Body of pancreas (tissue), 4 donors: ENCODE data around the gene PCDHGA11. TPM values are rescaled to one million over a fixed set of nuclear protein-coding genes. Genes with fewer than 3 reads are reported as not detected.
A peak's percentile ranks its signal among the peaks of the same experiment; 100 is the strongest.
"Not testable (repeated sequence)": the region's sequence is repeated elsewhere in the genome, so short reads cannot be mapped to it uniquely, and the experiment has no call there.

ENCODE experiments used
- ATAC-seq: fragments of 150-250 bp; one replicate; pipeline ENCODE4 v1.9.1; 2016
- DNase-seq, 4 donors: peaks; one replicate each; pipeline ENCODE4 v3.0.0-alpha.2; 2019
- H3K27ac ChIP-seq, 4 donors: fragments of 200-600 bp; sonication (generic); 1 replicate in 3 of 4; 2 replicates in 1 of 4; pipeline versions ENCODE4 v1.5.1 to v1.6.1; 2016 to 2019; ENCODE audit warnings: mild to moderate bottlenecking in 1 of 4, mixed read lengths in 1 of 4, moderate library complexity in 1 of 4
- H3K27me3 ChIP-seq, 2 donors: fragments of 200-600 bp; sonication (generic); one replicate each; pipeline ENCODE4 v1.6.0; 2016; ENCODE audit warnings: mild to moderate bottlenecking in 1 of 2
- H3K36me3 ChIP-seq, 2 donors: fragments of 200-600 bp; sonication (generic); replicated peaks in 1 of 2; 2 replicates each; pipeline ENCODE4 v1.5.1; 2016; ENCODE audit warnings: low read depth in 2 of 2; ENCODE audit not compliant: insufficient read depth in 1 of 2
- H3K4me1 ChIP-seq: fragments of 200-600 bp; sonication (generic); one replicate; pipeline ENCODE4 v1.6.0; 2016
- H3K4me3 ChIP-seq, 2 donors: fragments of 200-600 bp; sonication (generic); 1 replicate in 1 of 2; 2 replicates in 1 of 2; pipeline ENCODE4 v1.5.1; 2016 to 2019
- H3K9me3 ChIP-seq, 3 donors: fragments of 200-600 bp; sonication (generic); 1 replicate in 2 of 3; 2 replicates in 1 of 3; pipeline ENCODE4 v1.5.1; 2016
- CTCF ChIP-seq, 7 experiments: fragments of 450-650 bp in 4 of 7; fragments of 200-600 bp in 3 of 7; sonication (generic) in 3 of 7; IDR thresholded peaks; one replicate each; pipeline ENCODE4 v1.5.1; 2016 to 2019; ENCODE audit warnings: antibody characterized with exemption in 7 of 7
- POLR2A ChIP-seq, 3 donors: fragments of 450-650 bp; IDR thresholded peaks; one replicate each; pipeline ENCODE4 v1.6.1; 2016; ENCODE audit warnings: antibody characterized with exemption in 3 of 3, mild to moderate bottlenecking in 2 of 3
- WGBS, 2 donors: methylation state at CpG; one replicate each; pipeline ENCODE4 v1.1.5; 2017; 5-methylcytosine and 5-hydroxymethylcytosine counted together
- intact Hi-C: fragments of 100-400 bp; cut with DNase I; formaldehyde crosslinking; loops from one replicate; pipeline ENCODE4 v1.15.1; 2023
- total RNA-seq, 2 donors: library from RNA; depleted of rRNA; stranded (reverse); fragments of >200 nt; gene quantifications; one replicate each; pipeline ENCODE4 v1.1.0, GENCODE V29; 2016

Gene PCDHGA11
- total RNA-seq, 2 donors from 2014 or later = 4.9 to 6.9 TPM

- Histone ChIP-seq H3K27me3 (no peaks in the 10 kb centered on the region), H3K4me1 (no peaks in the 10 kb centered on the region), H3K27ac (no peak overlapping the region), H3K9me3 (peaks cover 0 to 71% (median 10%) of the 10 kb centered on the region in 3 donors), H3K36me3 (no peaks in the 10 kb centered on the region), H3K4me3 (no peak overlapping the region)
- WGBS, 2 donors = 23% methylated on average over 17 to 22 of the region's 22 CpGs
- intact Hi-C loops = no loop called here
- ATAC-seq (no peak), DNase-seq (no peak)
- TF ChIP-seq POLR2A (IDR thresholded peaks at IDR 0.05) = no peak
- no peak for TF ChIP-seq CTCF (IDR thresholded peaks at IDR 0.05)
Measured at GRCh38 chr5:141403387-141403786, 17.5 kb upstream of the PCDHGA11 start.

GRCh38 chr5:141407790-141408505 is 12.9 kb upstream of the PCDHGA11 start, which contains the start of gene PCDHGB6:
Gene PCDHGB6 (plus strand): TSS chr5:141408021. CDS start chr5:141408203, 182 bp downstream.
- peaks cover 0 to 77% (median 11%) of the 10 kb centered on the region in 3 donors for H3K9me3 ChIP-seq
- peak in 5 of 7 experiments; percentile 37 to 55 (median 45) for TF ChIP-seq CTCF (IDR thresholded peaks at IDR 0.05)
- H3K27ac ChIP-seq, intact Hi-C loops, H3K4me3 ChIP-seq, H3K36me3 ChIP-seq, H3K4me1 ChIP-seq, H3K27me3 ChIP-seq: not testable (repeated sequence)
- peak; percentile 73 for ATAC-seq
- DNase-seq = peak; percentile 27 to 56 (median 34)
- 9 to 17% methylated on average over 31 to 49 of the region's 51 CpGs for WGBS, 2 donors

GRCh38 chr5:141409598-141410306 is 11.1 kb upstream of the PCDHGA11 start:
- H3K36me3 ChIP-seq = no peaks in the 10 kb centered on the region
- WGBS, 2 donors = 20 to 33% methylated on average over 6 to 62 of the region's 64 CpGs
- no peaks in the 10 kb centered on the region for H3K27me3 ChIP-seq
- DNase-seq (no peak), ATAC-seq (no peak)
- no peak overlapping the region for H3K27ac ChIP-seq
- no peak for TF ChIP-seq CTCF (IDR thresholded peaks at IDR 0.05)
- TF ChIP-seq POLR2A (IDR thresholded peaks at IDR 0.05) = no peak
- no peaks in the 10 kb centered on the region for H3K4me1 ChIP-seq
- intact Hi-C loops = loop anchor here (10.0 kb wide), 1 partner anchor 105 kb away; no protein-coding TSS in a partner anchor
- no peak overlapping the region for H3K4me3 ChIP-seq
- H3K9me3 ChIP-seq = peaks cover 0 to 77% (median 9%) of the 10 kb centered on the region in 3 donors

GRCh38 chr5:141411575-141411974 is 9.3 kb upstream of the PCDHGA11 start:
- ATAC-seq (no peak), DNase-seq (no peak)
- Histone ChIP-seq H3K27ac (no peak overlapping the region), H3K4me3 (no peak overlapping the region), H3K36me3 (no peaks in the 10 kb centered on the region), H3K27me3 (no peaks in the 10 kb centered on the region), H3K9me3 (peaks cover 0 to 68% (median 5%) of the 10 kb centered on the region in 3 donors), H3K4me1 (no peaks in the 10 kb centered on the region)
- intact Hi-C loops = loop anchor here (10.0 kb wide), 1 partner anchor 103 kb away; no protein-coding TSS in a partner anchor
- 61 to 66% methylated on average over 3 of the region's 3 CpGs for WGBS, 2 donors
- no peak for TF ChIP-seq POLR2A (IDR thresholded peaks at IDR 0.05)
- TF ChIP-seq CTCF (IDR thresholded peaks at IDR 0.05) = no peak
